Measurements from ENCODE around the gene GAS2. TPM values are rescaled to one million over a fixed set of nuclear protein-coding genes. Genes with fewer than 3 reads are reported as not detected.

GAS2 gene
- total and polyA plus RNA-seq, 9 of the 15 experiments (the other 6 are each of a cell fraction or from before 2014, with no cell fraction given): 0.77 to 1.9 (median 1.1) TPM

DNA sequence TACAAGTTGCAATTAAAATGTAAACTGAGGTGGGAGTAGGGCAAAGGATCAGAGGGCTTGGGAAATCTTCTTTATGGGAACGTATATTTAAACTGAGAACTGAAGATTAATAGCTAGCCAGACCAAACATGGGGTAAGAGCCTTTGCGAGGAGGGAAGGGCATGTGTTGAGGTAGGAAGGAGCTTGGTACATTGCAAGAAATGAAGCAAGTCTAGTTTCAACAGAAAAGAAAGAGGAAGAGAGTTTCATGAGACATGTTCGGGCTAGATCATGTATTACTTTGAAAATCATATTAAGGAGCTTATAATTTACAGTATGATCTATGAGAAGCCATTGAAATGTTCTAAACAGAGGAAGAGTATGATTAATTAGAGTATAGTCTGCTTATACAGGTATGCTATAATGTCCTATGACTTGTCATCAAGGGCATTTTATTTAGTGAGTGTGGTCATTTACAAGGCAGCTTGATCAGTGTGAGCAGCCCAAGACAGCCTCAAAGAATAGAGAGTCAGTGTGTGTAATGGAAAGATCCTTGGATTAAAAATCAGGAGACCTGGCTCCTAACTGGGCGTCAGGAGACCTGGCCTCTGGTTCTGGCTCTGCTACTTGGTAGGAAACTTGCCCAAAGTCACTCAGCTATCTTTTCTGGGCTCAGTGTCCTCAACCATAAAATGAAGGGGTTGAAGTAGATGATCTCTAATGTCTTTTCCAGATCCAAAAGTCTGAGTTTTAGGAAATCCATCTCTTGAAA, 10.9 kb downstream of the GAS2 start:
- CTCF ChIA-PET (ENCODE audit: low intra/inter-chr PET ratio): no interaction called here
- H3K4me1 ChIP-seq (replicated peaks in 1 of 2; ENCODE audit: control insufficient read depth in 2 of 2, insufficient read depth in 2 of 2, low read length in 2 of 2): no peaks in the 10 kb centered on the region

DNA sequence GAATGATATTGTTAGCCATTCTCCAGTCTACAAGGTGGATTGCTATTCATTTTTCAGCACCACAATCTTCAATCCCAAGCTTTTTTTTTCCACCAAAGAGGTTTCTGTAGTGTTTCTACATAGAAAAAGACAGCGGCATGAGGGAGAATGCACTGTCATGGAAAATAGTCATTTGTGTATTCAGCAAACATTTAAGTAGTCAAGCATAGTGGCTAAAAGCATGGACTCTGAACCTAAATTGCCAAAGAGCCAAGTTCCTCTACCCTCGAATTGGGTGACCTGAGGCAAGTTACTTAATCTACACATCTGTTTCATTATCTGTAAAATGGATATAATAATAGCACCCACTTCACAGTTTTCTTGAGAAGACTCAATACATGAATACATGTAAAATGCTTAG, 14.2 kb downstream of the GAS2 start:
- POLR2A ChIA-PET: interaction anchor here (0.7 kb wide), 1 partner anchor 13 kb away, joined by 3 read pairs; no protein-coding TSS in a partner anchor
- BruUV-seq (replicated peaks): no TSS peak
- CTCF ChIA-PET (ENCODE audit: low intra/inter-chr PET ratio): interaction anchor here (0.6 kb wide), 1 partner anchor 8 kb away, joined by 3 read pairs; no protein-coding TSS in a partner anchor
- H3K4me1 ChIP-seq (replicated peaks in 1 of 2; ENCODE audit: control insufficient read depth in 2 of 2, insufficient read depth in 2 of 2, low read length in 2 of 2): no peaks in the 10 kb centered on the region
- in situ Hi-C loops (cut with MboI): no loop called here
- H3K4me3 ChIP-seq: no peak overlapping the region
- FAIRE-seq (no peak), DNase-seq (ENCODE audit: extremely low read depth in 1 of 4, low spot score in 3 of 4) (no peak), ATAC-seq (no peak)
- H3K4me2 ChIP-seq (ENCODE audit: insufficient read depth, low read length): no peak overlapping the region
- no peaks in the 10 kb centered on the region for H3K27me3 ChIP-seq (ENCODE audit: control insufficient read depth in 2 of 2, insufficient read depth in 2 of 2, low read length in 2 of 2)
- no peaks in the 10 kb centered on the region for H3K79me2 ChIP-seq (ENCODE audit: control insufficient read depth, insufficient read depth, low read length)
- no peaks in the 10 kb centered on the region for H3K36me3 ChIP-seq (ENCODE audit: control insufficient read depth, insufficient read depth, low read length)
- H2AFZ ChIP-seq (ENCODE audit: low read depth, low read length): no peak overlapping the region
- no peaks in the 10 kb centered on the region for H3K9me3 ChIP-seq (replicated peaks; ENCODE audit: control insufficient read depth, insufficient read depth, low read depth, low read length)
- no peak overlapping the region for H3K27ac ChIP-seq (ENCODE audit: extremely low read depth, low read depth, low read length)
- H4K20me1 ChIP-seq (replicated peaks; ENCODE audit: control insufficient read depth, insufficient read depth, low read length): no peaks in the 10 kb centered on the region
- H3K9ac ChIP-seq (ENCODE audit: insufficient read depth in 1 of 2, low read depth in 2 of 2, low read length in 2 of 2): no peak overlapping the region
- WGBS (ENCODE audit: insufficient coverage, low coverage, missing lambda C conversion rate): 10% methylated on average over 2 of the region's 2 CpGs
- intact Hi-C loops (cut with micrococcal nuclease): no loop called here
- no peaks in the 10 kb centered on the region for H3K9me1 ChIP-seq (ENCODE audit: control insufficient read depth, insufficient read depth, low read length)
- TF ChIP-seq NUFIP1 (IDR thresholded peaks at IDR 0.05; ENCODE audit: partially characterized antibody): no peak
- TF ChIP-seq, protein P1, sequence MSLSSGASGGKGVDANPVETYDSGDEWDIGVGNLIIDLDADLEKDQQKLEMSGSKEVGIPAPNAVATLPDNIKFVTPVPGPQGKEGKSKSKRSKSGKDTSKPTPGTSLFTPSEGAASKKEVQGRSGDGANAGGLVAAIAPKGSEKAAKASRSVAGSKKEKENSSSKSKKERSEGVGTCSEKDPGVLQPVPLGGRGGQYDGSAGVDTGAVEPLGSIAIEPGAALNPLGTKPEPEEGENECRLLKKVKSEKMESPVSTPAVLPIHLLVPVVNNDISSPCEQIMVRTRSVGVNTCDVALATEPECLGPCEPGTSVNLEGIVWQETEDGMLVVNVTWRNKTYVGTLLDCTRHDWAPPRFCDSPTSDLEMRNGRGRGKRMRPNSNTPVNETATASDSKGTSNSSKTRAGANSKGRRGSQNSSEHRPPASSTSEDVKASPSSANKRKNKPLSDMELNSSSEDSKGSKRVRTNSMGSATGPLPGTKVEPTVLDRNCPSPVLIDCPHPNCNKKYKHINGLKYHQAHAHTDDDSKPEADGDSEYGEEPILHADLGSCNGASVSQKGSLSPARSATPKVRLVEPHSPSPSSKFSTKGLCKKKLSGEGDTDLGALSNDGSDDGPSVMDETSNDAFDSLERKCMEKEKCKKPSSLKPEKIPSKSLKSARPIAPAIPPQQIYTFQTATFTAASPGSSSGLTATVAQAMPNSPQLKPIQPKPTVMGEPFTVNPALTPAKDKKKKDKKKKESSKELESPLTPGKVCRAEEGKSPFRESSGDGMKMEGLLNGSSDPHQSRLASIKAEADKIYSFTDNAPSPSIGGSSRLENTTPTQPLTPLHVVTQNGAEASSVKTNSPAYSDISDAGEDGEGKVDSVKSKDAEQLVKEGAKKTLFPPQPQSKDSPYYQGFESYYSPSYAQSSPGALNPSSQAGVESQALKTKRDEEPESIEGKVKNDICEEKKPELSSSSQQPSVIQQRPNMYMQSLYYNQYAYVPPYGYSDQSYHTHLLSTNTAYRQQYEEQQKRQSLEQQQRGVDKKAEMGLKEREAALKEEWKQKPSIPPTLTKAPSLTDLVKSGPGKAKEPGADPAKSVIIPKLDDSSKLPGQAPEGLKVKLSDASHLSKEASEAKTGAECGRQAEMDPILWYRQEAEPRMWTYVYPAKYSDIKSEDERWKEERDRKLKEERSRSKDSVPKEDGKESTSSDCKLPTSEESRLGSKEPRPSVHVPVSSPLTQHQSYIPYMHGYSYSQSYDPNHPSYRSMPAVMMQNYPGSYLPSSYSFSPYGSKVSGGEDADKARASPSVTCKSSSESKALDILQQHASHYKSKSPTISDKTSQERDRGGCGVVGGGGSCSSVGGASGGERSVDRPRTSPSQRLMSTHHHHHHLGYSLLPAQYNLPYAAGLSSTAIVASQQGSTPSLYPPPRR (CRISPR knock-in tag; IDR thresholded peaks at IDR 0.05; ENCODE audit: borderline replicate concordance): no peak
- TF ChIP-seq, protein P2, sequence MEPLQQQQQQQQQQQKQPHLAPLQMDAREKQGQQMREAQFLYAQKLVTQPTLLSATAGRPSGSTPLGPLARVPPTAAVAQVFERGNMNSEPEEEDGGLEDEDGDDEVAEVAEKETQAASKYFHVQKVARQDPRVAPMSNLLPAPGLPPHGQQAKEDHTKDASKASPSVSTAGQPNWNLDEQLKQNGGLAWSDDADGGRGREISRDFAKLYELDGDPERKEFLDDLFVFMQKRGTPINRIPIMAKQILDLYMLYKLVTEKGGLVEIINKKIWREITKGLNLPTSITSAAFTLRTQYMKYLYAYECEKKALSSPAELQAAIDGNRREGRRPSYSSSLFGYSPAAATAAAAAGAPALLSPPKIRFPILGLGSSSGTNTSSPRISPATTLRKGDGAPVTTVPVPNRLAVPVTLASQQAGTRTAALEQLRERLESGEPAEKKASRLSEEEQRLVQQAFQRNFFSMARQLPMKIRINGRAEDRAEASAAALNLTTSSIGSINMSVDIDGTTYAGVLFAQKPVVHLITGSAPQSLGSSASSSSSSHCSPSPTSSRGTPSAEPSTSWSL (CRISPR knock-in tag; IDR thresholded peaks at IDR 0.05; ENCODE audit: borderline replicate concordance): no peak
- TF ChIP-seq POLR2H (tag; IDR thresholded peaks at IDR 0.05; ENCODE audit: low read depth): no peak
- TF ChIP-seq, protein P3, sequence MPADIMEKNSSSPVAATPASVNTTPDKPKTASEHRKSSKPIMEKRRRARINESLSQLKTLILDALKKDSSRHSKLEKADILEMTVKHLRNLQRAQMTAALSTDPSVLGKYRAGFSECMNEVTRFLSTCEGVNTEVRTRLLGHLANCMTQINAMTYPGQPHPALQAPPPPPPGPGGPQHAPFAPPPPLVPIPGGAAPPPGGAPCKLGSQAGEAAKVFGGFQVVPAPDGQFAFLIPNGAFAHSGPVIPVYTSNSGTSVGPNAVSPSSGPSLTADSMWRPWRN (IDR thresholded peaks at IDR 0.05; ENCODE audit: low read depth): no peak
- TF ChIP-seq NELFE (IDR thresholded peaks at IDR 0.05; ENCODE audit: insufficient read depth, insufficient read length): no peak

More for the DNA sequence above, 10.9 kb downstream of the GAS2 start:
- DNase-seq (ENCODE audit: extremely low read depth in 1 of 4, low spot score in 3 of 4): no peak
- Histone ChIP-seq H3K36me3 (ENCODE audit: control insufficient read depth, insufficient read depth, low read length) (no peaks in the 10 kb centered on the region), H3K9ac (ENCODE audit: insufficient read depth in 1 of 2, low read depth in 2 of 2, low read length in 2 of 2) (no peak overlapping the region), H3K4me2 (ENCODE audit: insufficient read depth, low read length) (no peak overlapping the region), H3K9me3 (replicated peaks; ENCODE audit: control insufficient read depth, insufficient read depth, low read depth, low read length) (no peaks in the 10 kb centered on the region), H3K4me3 (no peak overlapping the region), H2AFZ (ENCODE audit: low read depth, low read length) (no peak overlapping the region), H3K27me3 (ENCODE audit: control insufficient read depth in 2 of 2, insufficient read depth in 2 of 2, low read length in 2 of 2) (no peaks in the 10 kb centered on the region), H3K79me2 (ENCODE audit: control insufficient read depth, insufficient read depth, low read length) (no peaks in the 10 kb centered on the region), H3K9me1 (ENCODE audit: control insufficient read depth, insufficient read depth, low read length) (no peaks in the 10 kb centered on the region), H4K20me1 (replicated peaks; ENCODE audit: control insufficient read depth, insufficient read depth, low read length) (no peaks in the 10 kb centered on the region), H3K27ac (ENCODE audit: extremely low read depth, low read depth, low read length) (no peak overlapping the region)
- intact Hi-C loops (cut with micrococcal nuclease) (no loop called here), in situ Hi-C loops (cut with MboI) (no loop called here)
- 3% methylated on average over 4 of the region's 4 CpGs for WGBS (ENCODE audit: insufficient coverage, low coverage, missing lambda C conversion rate)
- TF ChIP-seq RBM22 (IDR thresholded peaks at IDR 0.05; ENCODE audit: low read depth, low read length, poor library complexity, severe bottlenecking) (no peak), FOSL1 (tag; conservative IDR thresholded peaks at IDR 0.05) (no peak), ZNF133 (CRISPR knock-in tag; IDR thresholded peaks at IDR 0.05) (no peak)
- ATAC-seq: no peak
- FAIRE-seq: no peak
- POLR2A ChIA-PET: no interaction called here
- no TSS peak for BruUV-seq (replicated peaks)

Data from K562 (cell line).